Panc1 (cell line): Measurements from ENCODE around the gene MAGEF1. TPM values are rescaled to one million over a fixed set of nuclear protein-coding genes. Genes with fewer than 3 reads are reported as not detected.

Experiments
- ATAC-seq: fragments of 200-7000 bp; cut with Tn5 transposase; 2 replicates; pipeline ENCODE4 v1.9.1; 2020; ENCODE audit warnings: mild to moderate bottlenecking, moderate library complexity
- BruUV-seq: library from RNA; stranded (reverse); fragments of 400-500 nt; replicated peaks from 2 replicates; lab custom pipeline; 2021; lab: Mats Ljungman, UMichigan
- CTCF ChIA-PET: fragments of 300-600 bp; sonication (Branson Sonifier 250); formaldehyde crosslinking; loops from one replicate; lab custom pipeline; 2022; ENCODE audit warnings: antibody characterized with exemption; lab: Charles Lee
- POLR2A ChIA-PET: fragments of 300-600 bp; sonication (Branson Sonifier 250); formaldehyde crosslinking; loops from one replicate; lab custom pipeline; 2022; ENCODE audit warnings: antibody characterized with exemption; lab: Charles Lee
- DNase-seq: peaks from one replicate; pipeline ENCODE4 v3.0.0-alpha.2; 2010; ENCODE audit warnings: low read depth, low spot score
- H3K27ac ChIP-seq: 2 replicates; pipeline ENCODE4 v1.5.1; 2011; ENCODE audit warnings: mild to moderate bottlenecking, low read length, inconsistent platforms
- H3K27me3 ChIP-seq: fragments of 200-500 bp; sonication (Bioruptor generic); 2 replicates; pipeline ENCODE4 v1.6.0; 2014; ENCODE audit warnings: low read length, inconsistent platforms; ENCODE audit not compliant: control insufficient read depth, insufficient read depth
- H3K36me3 ChIP-seq: fragments of 200-500 bp; sonication (Bioruptor generic); 2 replicates; pipeline ENCODE4 v1.5.1; 2014; ENCODE audit warnings: inconsistent platforms, mild to moderate bottlenecking, low read length, moderate library complexity; ENCODE audit not compliant: control insufficient read depth, insufficient read depth
- H3K4me1 ChIP-seq: 2 replicates; pipeline ENCODE4 v1.5.1; 2011; ENCODE audit warnings: inconsistent platforms, mild to moderate bottlenecking, low read length, moderate library complexity; ENCODE audit not compliant: control insufficient read depth, insufficient read depth
- H3K4me3 ChIP-seq, 2 experiments: 2 replicates each; pipeline ENCODE4 v1.5.1; 2011 to 2012; ENCODE audit warnings: low read depth in 2 of 2, low read length in 2 of 2, mild to moderate bottlenecking in 2 of 2, inconsistent platforms in 1 of 2, moderate library complexity in 1 of 2
- H3K9me3 ChIP-seq: fragments of 200-500 bp; sonication (Bioruptor generic); 2 replicates; pipeline ENCODE4 v1.5.1; 2014; ENCODE audit warnings: low read depth, mild to moderate bottlenecking, inconsistent platforms, low read length, moderate library complexity; ENCODE audit not compliant: control insufficient read depth, insufficient read depth
- POLR2AphosphoS5 ChIP-seq: IDR thresholded peaks from 2 replicates; pipeline ENCODE4 v1.6.1; 2012; ENCODE audit warnings: mild to moderate bottlenecking, low read depth, low read length, moderate library complexity
- SIN3A ChIP-seq: IDR thresholded peaks from 2 replicates; pipeline ENCODE4 v1.6.1; 2012; ENCODE audit warnings: low read depth, mild to moderate bottlenecking, low read length, moderate library complexity, borderline replicate concordance; ENCODE audit not compliant: insufficient read depth
- TCF7L2 ChIP-seq: IDR thresholded peaks from 2 replicates; pipeline ENCODE4 v1.6.1; 2011; ENCODE audit warnings: mild to moderate bottlenecking, low read depth, low read length, inconsistent platforms
- in situ Hi-C: cut with HindIII; loops from 2 replicates; pipeline ENCODE4 v1.10.0; 2016; ENCODE audit warnings: low sequenced_read_pairs, low pct_unique_long_range_greater_than_20kb
- intact Hi-C: fragments of 100-400 bp; cut with micrococcal nuclease; formaldehyde crosslinking; loops from one replicate; pipeline ENCODE4 v1.10.0; 2022; ENCODE audit not compliant: unreplicated experiment
- total RNA-seq: library from RNA; stranded (reverse); gene quantifications from one replicate; pipeline ENCODE4 v1.2.1, GENCODE V29; 2021; ENCODE audit not compliant: unreplicated experiment
- TF ChIP-seq, protein P1 (sequence below), 2 experiments: IDR thresholded peaks; 2 replicates each; pipeline ENCODE4 v1.6.1; 2011 to 2012; ENCODE audit warnings: low read depth in 2 of 2, control low read depth in 1 of 2, low read length in 1 of 2, mild to moderate bottlenecking in 1 of 2, moderate library complexity in 1 of 2; ENCODE audit not compliant: insufficient read depth in 1 of 2
- TF ChIP-seq, protein P2 (sequence below): fragments of 450-650 bp; IDR thresholded peaks from 2 replicates; pipeline ENCODE4 v1.5.1; 2017; ENCODE audit warnings: mild to moderate bottlenecking

The MAGEF1 gene
- total RNA-seq, 1 experiment from 2014 or later = 27.7 TPM

GRCh38 chr3:184728010-184728527, 16.2 kb upstream of the MAGEF1 start:
- Histone ChIP-seq H3K9me3 (no peaks in the 10 kb centered on the region), H3K4me1 (no peaks in the 10 kb centered on the region), H3K36me3 (no peaks in the 10 kb centered on the region), H3K4me3 (no peak overlapping the region), H3K27me3 (no peaks in the 10 kb centered on the region; the same call in 1 of the 2 replicates), H3K27ac (no peak overlapping the region)
- no TSS peak for BruUV-seq
- ATAC-seq (no peak), DNase-seq (no peak)
- intact Hi-C loops = no loop called here
- no peak for TF ChIP-seq POLR2AphosphoS5
- no peak for TF ChIP-seq TCF7L2
- no peak for TF ChIP-seq SIN3A
- TF ChIP-seq, protein P1, sequence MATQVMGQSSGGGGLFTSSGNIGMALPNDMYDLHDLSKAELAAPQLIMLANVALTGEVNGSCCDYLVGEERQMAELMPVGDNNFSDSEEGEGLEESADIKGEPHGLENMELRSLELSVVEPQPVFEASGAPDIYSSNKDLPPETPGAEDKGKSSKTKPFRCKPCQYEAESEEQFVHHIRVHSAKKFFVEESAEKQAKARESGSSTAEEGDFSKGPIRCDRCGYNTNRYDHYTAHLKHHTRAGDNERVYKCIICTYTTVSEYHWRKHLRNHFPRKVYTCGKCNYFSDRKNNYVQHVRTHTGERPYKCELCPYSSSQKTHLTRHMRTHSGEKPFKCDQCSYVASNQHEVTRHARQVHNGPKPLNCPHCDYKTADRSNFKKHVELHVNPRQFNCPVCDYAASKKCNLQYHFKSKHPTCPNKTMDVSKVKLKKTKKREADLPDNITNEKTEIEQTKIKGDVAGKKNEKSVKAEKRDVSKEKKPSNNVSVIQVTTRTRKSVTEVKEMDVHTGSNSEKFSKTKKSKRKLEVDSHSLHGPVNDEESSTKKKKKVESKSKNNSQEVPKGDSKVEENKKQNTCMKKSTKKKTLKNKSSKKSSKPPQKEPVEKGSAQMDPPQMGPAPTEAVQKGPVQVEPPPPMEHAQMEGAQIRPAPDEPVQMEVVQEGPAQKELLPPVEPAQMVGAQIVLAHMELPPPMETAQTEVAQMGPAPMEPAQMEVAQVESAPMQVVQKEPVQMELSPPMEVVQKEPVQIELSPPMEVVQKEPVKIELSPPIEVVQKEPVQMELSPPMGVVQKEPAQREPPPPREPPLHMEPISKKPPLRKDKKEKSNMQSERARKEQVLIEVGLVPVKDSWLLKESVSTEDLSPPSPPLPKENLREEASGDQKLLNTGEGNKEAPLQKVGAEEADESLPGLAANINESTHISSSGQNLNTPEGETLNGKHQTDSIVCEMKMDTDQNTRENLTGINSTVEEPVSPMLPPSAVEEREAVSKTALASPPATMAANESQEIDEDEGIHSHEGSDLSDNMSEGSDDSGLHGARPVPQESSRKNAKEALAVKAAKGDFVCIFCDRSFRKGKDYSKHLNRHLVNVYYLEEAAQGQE (IDR thresholded peaks at IDR 0.05; ENCODE audit: insufficient read depth in 1 of 2, low read depth in 2 of 2, low read length in 1 of 2) = no peak
- TF ChIP-seq, protein P2, sequence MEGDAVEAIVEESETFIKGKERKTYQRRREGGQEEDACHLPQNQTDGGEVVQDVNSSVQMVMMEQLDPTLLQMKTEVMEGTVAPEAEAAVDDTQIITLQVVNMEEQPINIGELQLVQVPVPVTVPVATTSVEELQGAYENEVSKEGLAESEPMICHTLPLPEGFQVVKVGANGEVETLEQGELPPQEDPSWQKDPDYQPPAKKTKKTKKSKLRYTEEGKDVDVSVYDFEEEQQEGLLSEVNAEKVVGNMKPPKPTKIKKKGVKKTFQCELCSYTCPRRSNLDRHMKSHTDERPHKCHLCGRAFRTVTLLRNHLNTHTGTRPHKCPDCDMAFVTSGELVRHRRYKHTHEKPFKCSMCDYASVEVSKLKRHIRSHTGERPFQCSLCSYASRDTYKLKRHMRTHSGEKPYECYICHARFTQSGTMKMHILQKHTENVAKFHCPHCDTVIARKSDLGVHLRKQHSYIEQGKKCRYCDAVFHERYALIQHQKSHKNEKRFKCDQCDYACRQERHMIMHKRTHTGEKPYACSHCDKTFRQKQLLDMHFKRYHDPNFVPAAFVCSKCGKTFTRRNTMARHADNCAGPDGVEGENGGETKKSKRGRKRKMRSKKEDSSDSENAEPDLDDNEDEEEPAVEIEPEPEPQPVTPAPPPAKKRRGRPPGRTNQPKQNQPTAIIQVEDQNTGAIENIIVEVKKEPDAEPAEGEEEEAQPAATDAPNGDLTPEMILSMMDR = no peak
- in situ Hi-C loops = no loop called here
- ChIA-PET CTCF (interaction anchor here (1.2 kb wide), 1 partner anchor 167 kb away, joined by 3 read pairs; the partner anchor contains the start of gene EPHB3), POLR2A (no interaction called here)

GRCh38 chr3:184727357-184728009, 15.6 kb upstream of the MAGEF1 start:
- CTCF ChIA-PET = interaction anchor here (0.6 to 1.2 kb wide), 2 partner anchors 15 to 166 kb away, joined by 3 to 4 read pairs; partner anchors contain the start of gene EPHB3
- intact Hi-C loops = no loop called here

More at GRCh38 chr3:184727357-184728009, 15.6 kb upstream of the MAGEF1 start:
- POLR2A ChIA-PET = no interaction called here
- Histone ChIP-seq H3K9me3 (no peaks in the 10 kb centered on the region), H3K4me3 (no peak overlapping the region), H3K36me3 (no peaks in the 10 kb centered on the region), H3K4me1 (no peaks in the 10 kb centered on the region), H3K27me3 (no peaks in the 10 kb centered on the region; the same call in 1 of the 2 replicates), H3K27ac (no peak overlapping the region)
- DNase-seq = no peak
- TF ChIP-seq, protein P2 = peak; percentile 86
- no peak for TF ChIP-seq POLR2AphosphoS5
- no peak for TF ChIP-seq TCF7L2
- BruUV-seq = no TSS peak
- ATAC-seq = peak; percentile 93
- in situ Hi-C loops = no loop called here
